C1 segment of cervical spinal cord (tissue), 14 donors: ENCODE results near the gene PFKFB2.
"Not testable (repeated sequence)": the region's sequence is repeated elsewhere in the genome, so short reads cannot be mapped to it uniquely, and the experiment has no call there.

Experiments used
- DNase-seq, 14 donors: peaks; one replicate each; lab custom pipeline; 2025; lab: John Stamatoyannopoulos, UW

Gene PFKFB2

DNA sequence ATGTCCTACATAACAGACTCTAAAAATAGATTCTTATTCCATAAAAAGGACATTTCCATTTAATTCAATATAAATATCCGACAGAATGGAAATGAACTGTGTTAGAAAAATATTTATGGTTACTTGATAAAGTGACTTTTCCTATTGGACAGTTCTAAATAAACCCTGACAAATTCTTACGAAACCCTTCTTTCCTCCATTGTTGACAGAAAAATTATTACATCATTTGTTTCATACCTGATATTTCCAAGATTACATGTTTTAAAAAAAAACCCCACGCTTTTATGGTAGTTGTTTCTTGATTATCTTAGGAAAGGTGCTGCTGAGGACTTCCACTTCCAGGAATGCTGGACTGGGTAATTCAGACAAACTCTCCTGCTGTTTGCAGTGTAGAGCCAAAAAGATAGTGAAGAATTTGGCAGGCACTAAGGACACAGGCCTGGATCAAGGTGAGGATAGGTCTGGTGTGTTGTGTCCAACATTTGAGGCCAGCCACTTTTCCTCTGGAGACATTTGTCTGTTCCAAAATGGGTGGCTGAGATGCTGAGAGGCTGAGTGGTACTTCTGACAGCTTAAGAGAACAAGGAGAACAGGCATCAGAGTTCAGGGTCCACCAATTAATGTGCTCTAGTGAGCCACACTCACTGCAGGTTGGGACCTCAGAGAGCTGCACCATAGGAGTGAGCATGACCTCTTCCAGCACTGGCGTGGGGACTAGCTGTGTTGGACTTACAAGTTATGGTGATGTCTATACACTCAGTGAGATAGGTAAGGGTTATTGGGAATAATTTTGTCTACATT is 13.5 kb upstream of the PFKFB2 start:
- no peak for DNase-seq

DNA sequence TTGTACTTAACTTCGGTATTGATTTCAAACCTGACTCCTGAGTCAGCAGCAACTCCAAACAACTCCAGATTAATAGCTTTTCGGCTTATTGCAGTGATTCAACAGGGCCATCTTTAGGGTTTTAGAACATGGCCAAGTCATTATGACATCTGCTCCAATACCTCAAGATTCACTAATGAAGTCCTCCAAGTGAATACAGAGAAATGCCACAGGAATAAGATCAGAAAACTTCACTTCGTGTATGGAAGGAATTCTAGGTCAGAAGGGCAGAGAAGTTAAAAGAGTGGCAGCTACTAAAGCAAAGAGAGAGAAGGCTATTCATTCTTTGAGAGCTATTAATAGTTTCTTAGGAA is 12.9 kb upstream of the PFKFB2 start:
- no peak for DNase-seq

DNA sequence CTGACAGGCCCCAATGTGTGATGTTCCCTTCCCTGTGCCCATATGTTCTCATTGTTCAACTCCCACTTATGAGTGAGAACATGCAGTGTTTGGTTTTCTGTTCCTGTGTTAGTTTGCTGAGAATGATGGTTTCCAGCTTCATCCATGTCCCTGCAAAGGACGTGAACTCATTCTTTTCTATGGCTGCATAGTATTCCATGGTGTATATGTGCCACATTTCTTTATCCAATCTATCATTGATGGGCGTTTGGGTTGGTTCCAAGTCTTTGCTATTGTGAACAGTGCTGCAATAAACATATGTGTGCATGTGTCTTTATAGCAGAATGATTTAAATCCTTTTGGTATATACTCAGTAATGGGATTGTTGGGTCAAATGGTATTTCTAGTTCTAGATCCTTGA is 11.7 kb upstream of the PFKFB2 start:
- not testable (repeated sequence) for DNase-seq

DNA sequence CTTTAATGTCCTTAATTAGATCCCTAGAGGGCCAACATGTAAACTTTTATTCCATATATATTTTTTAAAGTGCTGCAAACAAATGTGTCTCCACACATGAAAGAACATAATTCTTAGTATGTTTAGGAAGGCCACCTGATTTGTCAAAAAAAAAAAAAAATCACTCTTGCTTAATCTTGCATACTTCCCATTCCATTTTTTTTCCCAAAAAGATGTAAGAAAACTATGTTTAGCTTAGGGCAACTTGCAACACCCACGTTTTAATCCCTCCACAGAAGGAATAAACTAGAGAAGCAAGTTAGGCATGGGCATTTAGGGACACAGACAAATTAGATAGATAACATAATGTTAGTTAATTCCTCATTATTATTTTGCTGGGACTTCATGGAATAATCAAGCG is 7.6 kb upstream of the PFKFB2 start:
- no peak for DNase-seq

DNA sequence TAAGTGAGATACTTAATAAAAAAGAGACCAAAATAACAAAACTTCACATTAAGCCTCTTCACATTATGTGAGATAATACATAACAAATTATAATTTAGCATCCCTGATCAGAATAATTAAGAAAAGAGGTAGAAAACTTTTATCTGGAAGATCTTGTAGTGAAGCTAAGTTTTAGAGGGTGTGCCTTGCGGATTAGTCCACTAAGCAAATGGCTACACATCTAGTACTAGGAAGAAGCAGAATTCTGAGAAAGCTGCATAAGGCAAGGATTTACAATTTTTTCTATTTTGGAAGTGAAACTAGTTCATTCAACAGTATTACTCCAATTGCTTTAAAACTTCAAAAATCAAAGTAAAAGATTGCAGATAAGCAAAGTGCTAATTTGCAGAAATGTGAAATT is 5.6 kb upstream of the PFKFB2 start:
- DNase-seq = no peak

DNA sequence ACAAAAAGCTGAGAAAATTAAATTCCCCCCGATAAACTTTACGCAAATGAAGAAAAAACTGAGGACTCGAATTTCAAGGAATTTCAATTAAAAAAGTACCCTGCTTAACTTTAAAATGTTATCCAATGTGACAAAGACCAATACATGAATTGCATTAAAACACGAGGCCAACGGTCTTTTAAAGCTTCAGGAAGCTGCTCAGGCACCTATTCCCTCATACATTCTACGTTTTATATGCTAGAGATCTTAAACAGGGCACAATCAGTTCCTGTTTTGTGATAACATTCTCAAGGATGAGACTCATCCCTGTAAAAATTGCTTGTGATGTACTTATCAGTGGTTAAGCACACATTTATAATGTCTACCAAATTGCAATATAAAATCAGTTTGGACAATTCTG is 5.0 kb upstream of the PFKFB2 start:
- DNase-seq = no peak

DNA sequence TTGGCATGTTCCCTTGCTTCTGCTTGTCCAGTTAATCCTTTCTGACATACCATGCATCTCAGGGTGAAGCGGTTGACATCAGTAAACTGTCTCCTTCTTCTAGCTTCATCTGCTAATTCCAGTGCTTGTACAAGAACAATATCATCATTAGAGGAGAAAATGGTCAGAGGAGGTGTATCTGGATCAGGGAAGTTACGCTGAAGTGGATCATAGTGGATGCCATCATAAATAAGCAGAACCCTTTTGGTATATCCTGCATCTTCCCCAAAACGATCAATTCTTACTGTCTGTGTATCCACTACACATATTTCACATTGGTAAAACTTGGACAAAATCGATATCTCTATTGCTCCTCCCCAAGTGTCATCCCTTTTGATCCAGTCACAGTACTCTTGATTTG is 4.0 kb upstream of the PFKFB2 start:
- no peak for DNase-seq

DNA sequence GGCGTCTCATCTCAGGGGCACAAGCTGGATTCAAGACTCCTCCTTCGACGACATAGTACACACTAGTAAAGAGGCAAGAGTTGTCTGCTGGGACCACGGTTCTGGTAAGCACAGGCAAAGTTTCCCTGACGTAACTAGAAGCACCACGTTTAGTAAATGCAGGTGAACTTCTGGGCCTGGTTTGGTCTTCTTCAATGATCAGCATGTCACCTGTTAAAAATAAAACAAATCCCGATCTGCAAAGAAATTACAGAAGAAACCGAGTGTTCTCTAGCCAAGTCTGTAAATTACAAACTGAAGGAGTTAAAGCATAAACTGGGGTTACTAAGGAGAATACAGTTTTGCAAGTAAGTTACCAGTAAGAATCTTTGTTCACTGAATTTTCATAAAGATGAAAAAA is 3.6 kb upstream of the PFKFB2 start:
- DNase-seq = no peak

DNA sequence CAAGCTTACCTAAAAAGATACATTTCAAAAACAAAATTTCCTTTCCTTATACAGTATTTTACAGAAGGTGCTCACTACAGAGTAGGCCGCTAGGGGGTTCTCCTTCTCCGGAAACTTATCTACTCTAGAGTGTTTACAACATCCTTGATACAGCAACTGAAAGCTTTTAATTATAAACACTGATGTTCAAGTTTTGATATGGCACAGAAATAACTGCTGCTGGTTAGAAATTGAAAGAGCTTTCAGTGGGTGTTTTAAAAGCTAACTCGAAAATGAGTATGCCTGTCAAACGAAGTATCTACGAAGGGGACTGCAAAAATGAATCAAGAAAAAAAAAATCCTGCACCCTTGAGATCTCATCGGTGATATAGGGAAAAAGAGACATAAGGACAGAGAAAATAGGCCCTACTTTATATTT is 3.1 kb upstream of the PFKFB2 start:
- DNase-seq = peak in 2 of 14 donors; percentile 16 to 31

DNA sequence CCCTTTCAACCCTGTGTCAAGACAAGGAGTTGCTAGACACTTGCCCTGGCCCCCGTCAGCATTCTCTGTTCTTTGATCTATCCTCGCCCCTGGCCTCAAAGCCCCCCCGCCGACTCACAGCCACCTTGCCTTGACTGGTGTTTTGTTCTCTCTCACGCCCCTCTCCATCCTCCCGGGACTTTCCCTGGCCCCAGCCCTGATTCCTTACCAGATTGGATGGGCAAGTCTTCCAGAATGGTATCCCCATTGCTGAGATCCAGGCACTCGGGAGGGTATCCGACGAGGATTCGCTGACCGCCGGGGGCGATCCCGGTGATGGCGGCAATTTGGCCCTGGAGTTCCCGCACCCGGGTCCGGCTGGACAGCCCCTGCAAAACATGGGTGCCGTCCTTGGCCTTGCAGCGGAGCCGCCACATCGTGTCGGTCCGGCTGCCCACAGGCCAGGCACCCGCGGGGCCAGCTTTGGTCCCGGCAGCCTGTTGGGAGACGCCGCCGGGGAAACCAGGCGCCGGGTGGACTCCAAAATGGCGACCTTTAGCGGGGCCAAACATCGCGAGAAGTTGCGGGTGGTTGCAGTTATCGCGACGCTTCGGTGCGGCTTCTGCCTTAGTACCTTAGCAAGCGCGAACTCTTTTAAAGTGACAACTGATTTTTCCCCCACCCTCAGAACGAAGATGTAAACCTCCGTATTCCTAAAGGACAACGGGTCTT is 2.4 kb upstream of the PFKFB2 start:
- DNase-seq = peak; percentile 31 to 84 (median 79)

DNA sequence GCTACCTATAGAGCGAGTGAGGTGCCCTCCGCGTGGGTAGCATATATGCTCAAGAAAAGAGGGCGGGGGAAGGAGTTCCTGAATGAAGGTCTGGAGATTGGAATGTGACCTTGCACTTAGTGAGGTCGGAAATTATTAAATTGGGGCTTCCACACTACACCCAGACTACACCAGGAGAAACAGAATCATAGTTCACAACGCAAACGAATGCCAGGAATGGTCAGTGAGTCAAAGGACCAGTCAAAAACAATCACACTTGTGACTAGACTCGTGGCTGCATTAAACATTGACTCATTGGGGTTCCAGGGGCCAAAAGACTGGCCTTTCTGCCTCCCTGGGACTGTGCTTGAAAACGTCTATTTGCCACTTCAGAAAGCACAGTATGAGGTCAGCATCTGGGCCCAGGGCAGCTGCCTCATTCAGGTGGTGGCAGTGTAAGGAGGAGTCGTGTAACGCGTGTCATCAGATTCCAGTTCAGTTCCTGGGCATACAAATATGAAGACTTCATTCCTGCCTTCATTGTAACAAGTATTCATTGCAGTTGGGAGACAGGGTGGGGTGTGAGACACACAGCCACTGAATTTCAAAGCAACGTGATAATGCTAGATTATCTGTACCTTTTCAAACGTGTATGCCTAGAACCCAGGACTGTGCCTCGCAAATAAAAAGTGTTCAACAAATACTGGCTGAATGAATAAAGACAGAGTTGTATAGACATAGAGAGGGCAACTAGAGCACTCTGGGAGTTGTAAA is 1.7 kb upstream of the PFKFB2 start, which contains the start of gene YOD1:
Gene YOD1, minus strand, starts transcription at position 18 of the 753 bp plus-strand sequence. CDS start 178 bp downstream, outside the sequence.
- DNase-seq = peak in 6 of 14 donors; percentile 54 to 80 (median 70)

DNA sequence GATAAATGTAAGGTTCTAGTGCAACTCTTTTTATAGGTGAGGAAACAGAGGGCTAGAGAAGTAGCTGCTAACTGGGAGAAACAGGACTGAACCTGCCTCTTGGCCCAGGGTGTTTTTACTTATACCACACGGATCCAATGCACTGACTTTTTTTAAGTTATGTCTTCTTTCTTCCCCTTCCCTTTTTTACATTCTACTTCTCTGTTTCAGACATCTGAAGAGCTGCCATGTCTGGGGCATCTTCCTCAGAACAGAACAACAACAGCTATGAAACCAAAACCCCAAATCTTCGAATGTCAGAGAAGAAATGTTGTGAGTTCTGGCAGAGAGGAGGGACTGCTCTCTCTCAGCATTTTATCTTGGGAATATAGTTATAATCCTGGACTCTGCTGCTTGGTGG is 1.4 kb downstream of the PFKFB2 start:
- DNase-seq = no peak

DNA sequence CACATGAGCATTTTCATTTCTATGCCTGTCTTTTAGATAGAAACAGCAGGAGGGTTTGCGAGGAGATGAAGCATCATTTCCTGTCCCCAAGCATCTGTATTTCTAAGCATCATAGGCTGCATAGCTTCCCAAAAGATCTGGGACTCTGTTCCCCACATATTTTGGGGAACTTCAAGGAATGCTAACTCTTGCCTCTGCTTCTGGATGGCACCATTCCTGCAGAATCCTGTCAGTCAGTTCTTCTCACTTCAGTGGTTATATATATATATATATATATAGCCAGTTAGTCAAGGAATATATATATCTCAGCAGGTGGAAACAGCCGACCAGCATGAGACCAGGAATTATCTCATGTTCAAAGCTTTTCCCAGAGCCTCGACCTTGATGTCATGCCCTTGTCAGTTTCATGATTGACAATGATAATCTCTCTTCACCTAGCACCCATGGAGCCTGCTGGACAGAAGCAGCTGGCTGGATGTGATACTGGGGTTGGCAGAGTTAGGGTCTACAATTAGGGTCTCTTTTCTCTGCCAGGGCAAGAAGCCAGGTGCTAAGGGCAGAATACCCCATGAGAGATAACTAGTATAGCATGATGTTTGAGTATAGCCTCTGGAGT is 2.4 kb downstream of the PFKFB2 start:
- no peak for DNase-seq

DNA sequence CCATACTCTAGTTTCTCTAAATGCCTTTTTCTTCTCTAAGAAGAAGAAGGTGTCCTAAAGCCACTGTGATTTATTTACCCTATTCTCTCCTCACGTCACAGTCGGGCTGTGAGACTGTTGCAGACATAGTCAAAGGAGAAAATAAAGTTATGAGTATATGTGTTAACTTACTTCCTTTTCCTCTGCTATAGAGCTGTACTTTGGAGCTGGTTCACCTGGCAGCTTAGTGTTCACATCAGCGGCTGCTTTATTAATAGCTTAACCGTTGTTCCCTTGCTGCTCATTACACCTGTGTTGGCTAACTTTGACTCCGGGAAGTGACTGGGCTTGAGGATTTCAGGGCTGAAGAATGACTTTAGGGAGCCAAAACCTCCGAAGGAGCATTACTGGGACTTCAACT is 3.6 kb downstream of the PFKFB2 start:
- DNase-seq = no peak

DNA sequence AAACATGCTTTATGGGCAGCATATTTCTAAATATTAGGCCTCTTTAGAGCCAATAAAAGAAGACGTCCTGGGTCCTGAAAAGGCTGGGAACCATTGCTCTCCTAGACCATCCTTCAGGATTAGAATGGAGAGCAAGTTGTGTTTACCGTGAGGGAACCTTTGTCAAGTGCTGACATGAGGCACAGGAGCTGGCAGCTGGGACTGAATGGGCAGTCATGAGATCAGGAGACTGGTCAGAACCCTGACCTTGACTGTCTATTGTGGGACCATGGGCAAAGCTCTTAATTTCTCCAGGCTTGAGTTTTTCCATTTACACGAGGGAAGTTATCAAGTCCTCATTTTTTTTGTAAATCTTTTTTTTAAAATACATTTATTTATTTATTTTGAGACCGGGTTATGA is 5.2 kb downstream of the PFKFB2 start:
- DNase-seq = no peak

DNA sequence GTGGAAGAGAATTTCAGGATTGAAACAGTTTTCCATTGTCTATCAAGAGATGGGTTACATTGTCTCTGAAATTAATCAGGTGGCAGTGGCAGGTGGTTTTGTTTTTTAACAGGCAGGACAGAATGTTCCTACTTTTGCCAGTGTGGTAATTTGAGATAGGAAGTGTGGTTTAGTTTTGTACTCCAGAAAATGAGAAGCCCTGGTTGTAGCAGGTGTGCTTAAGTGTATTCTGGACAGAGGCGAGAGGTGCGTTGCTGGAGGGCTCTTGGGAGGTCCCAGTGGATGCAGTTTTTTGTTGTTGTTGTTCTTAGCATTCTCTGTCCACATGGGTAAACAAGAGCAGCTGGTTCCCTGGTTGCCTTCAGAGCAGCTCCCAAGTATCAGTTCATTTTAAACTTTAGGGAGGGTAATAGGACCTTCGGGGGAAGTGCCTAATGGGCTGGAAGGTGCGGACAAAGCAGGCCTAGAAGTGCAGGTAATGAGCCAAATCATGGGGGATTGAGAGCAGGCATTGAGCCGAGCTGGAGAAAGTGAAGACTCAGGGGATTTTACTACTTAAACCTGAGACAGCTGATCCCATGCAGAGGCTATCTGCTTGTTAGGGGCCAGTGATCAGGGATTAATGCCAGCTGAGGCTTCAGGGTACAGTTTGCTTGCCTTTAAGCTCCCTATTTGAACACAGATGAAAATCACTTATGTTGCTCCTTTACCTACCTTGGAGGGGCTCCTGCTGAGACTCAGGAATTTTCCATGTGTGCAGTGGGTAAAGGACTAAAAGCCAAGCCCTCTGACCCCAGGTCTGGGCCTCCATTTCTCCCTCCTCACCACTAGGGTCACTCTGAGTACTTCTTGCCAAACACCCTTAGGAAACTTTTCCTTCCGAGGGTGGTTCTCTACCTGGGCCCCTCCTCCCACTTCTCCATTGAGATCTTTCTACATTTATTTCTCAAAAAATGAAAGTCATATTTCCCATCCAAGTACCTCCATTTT is 6.1 kb downstream of the PFKFB2 start:
- no peak for DNase-seq

DNA sequence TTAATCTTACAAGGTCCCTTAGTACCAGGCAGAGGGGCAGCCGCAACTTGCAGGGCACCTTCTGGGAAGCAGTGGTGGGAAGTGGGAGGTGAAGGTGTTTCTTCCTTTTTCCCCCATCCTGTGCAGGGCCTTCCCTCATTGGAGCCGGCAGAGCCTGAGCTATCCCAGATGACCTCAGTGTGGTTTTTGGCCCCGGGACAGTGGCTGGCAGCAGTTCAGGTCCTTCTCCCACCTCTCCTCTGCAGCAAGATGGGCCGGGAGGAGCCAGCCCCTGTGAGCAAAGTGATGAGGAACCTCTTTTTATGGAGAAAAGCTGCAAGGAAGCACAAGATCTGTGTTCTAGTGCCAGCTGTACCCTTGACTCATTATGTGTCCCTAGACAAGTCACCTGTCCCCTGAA is 6.8 kb downstream of the PFKFB2 start:
- no peak for DNase-seq

DNA sequence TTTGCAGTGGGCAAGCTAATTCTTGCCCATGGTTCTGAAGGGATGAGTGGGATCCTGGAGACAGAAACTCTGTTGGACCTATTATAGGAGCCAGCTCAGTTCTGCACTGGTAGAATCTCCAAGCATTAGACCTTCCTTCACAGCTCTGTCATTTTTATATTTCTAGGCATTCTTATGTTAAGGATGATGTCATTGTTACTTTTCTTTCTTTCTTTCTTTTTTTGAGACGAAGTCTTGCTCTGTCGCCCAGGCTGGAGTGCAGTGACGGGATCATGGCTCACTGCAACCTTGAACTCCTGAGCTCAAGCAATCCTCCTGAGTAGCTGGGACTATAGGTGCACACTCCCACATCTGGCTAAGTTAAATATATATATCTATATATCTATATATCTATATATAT is 7.5 kb downstream of the PFKFB2 start:
- DNase-seq = no peak

DNA sequence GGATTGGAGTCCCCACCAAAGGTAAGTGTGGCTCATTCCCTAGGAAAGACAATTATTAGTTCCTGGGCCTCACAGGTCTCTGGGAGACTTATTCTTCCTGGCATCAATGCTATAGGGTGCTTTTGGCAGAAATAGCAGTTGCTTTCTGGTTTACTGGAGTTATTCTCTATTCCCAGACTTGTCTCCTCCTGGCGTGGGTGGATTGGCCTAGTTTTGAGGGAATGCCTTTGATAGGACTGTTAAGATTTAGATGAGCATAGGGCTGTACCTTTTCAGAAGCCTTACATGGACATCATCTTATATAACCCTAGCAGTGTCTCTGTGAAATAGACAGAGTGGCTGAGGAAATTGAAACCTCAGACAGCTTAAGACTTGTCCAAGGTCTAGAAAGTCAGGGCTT is 9.0 kb downstream of the PFKFB2 start:
- no peak for DNase-seq

DNA sequence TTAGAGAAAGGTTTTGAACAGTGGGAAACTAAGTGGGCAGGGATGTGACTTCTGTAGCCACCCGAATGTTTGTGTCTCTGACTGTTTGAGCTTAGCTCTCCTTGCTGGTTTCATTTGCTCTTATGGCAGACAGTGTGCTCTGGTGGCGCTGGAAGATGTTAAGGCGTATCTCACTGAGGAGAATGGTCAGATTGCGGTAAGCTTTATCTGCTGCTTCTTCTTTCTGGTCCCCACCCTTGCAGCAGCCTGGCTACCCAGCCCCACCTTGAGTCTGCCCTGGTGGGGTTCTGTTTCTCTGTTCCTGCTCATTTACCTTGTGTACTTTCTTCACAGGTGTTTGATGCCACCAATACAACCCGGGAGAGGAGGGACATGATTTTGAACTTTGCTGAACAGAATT is 9.9 kb downstream of the PFKFB2 start:
- no peak for DNase-seq

DNA sequence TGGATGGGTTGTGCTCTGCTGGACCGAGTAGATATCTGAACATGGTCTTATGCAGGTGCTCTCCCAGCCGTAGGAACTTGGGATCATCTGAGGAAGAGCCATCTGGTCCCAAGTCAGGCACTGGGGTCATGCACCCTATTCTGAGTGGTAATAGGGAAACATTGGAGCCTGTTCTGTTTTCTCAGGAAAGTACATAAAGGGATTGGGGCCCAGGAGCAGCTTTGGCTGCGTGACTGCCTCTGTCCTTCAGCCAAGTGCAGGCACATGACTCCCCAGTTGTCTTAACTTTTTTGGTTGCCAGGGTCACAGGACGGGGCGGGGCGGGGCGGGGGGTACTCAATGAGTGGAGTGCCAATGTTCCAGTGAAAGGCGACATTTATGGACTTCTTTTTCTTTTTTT is 11.5 kb downstream of the PFKFB2 start:
- peak in 5 of 14 donors; percentile 23 to 53 (median 31) for DNase-seq
